Liver (tissue), 9 donors: ENCODE data around the gene RGS7. TPM values are rescaled to one million over a fixed set of nuclear protein-coding genes. Genes with fewer than 3 reads are reported as not detected.

Experiments
- DNase-seq: peaks from one replicate; pipeline ENCODE4 v3.0.0-alpha.2; 2017; ENCODE audit warnings: low spot score
- H3K27ac ChIP-seq, 2 donors: one replicate each; pipeline ENCODE4 v1.7.0; 2013; ENCODE audit warnings: inconsistent platforms in 2 of 2, low read length in 2 of 2, control low read depth in 1 of 2, low read depth in 1 of 2, mild to moderate bottlenecking in 1 of 2
- H3K27me3 ChIP-seq, 4 donors: one replicate each; pipeline versions ENCODE4 v1.6.1 to v1.7.0; 2013; ENCODE audit warnings: low read length in 3 of 4, inconsistent platforms in 1 of 4, mild to moderate bottlenecking in 1 of 4, moderate library complexity in 1 of 4; ENCODE audit not compliant: control insufficient read depth in 4 of 4, insufficient read depth in 4 of 4
- H3K36me3 ChIP-seq, 4 donors: one replicate each; pipeline versions ENCODE4 v1.6.1 to v1.7.0; 2013; ENCODE audit warnings: low read length in 3 of 4, mild to moderate bottlenecking in 3 of 4, low read depth in 1 of 4, moderate library complexity in 1 of 4; ENCODE audit not compliant: control insufficient read depth in 4 of 4, insufficient read depth in 3 of 4
- H3K4me1 ChIP-seq, 4 donors: one replicate each; pipeline versions ENCODE4 v1.6.1 to v1.7.0; 2013; ENCODE audit warnings: low read length in 3 of 4, mild to moderate bottlenecking in 3 of 4, moderate library complexity in 1 of 4; ENCODE audit not compliant: control insufficient read depth in 4 of 4, insufficient read depth in 4 of 4
- H3K4me3 ChIP-seq, 3 donors: one replicate each; pipeline versions ENCODE4 v1.6.1 to v1.7.0; 2013; ENCODE audit warnings: low read length in 3 of 3, control low read depth in 1 of 3, low read depth in 1 of 3, mild to moderate bottlenecking in 1 of 3
- H3K9ac ChIP-seq, 2 donors: one replicate each; pipeline ENCODE4 v1.7.0; 2013; ENCODE audit warnings: low read length in 2 of 2, mild to moderate bottlenecking in 2 of 2, moderate library complexity in 2 of 2, control low read depth in 1 of 2, low read depth in 1 of 2
- H3K9me3 ChIP-seq, 4 donors: one replicate each; pipeline versions ENCODE4 v1.6.1 to v1.7.0; 2013; ENCODE audit warnings: low read length in 3 of 4; ENCODE audit not compliant: control insufficient read depth in 4 of 4
- EGR1 ChIP-seq, 2 donors: IDR thresholded peaks; 2 replicates each; pipeline ENCODE4 v1.6.1; 2016 to 2018; ENCODE audit warnings: antibody characterized with exemption in 2 of 2, low read depth in 2 of 2
- FOXA1 ChIP-seq: IDR thresholded peaks from 2 replicates; pipeline ENCODE4 v1.6.1; 2016; ENCODE audit warnings: antibody characterized with exemption
- FOXA2 ChIP-seq: IDR thresholded peaks from 2 replicates; pipeline ENCODE4 v1.6.1; 2016; ENCODE audit warnings: antibody characterized with exemption
- GABPA ChIP-seq, 2 donors: IDR thresholded peaks in 1 of 2; conservative IDR thresholded peaks in 1 of 2; 2 replicates each; pipeline ENCODE4 v1.6.1; 2016; ENCODE audit warnings: antibody characterized with exemption in 2 of 2, mild to moderate bottlenecking in 1 of 2, moderate library complexity in 1 of 2
- HNF4A ChIP-seq, 2 donors: conservative IDR thresholded peaks; 2 replicates each; pipeline ENCODE4 v1.6.1; 2016; ENCODE audit warnings: antibody characterized with exemption in 2 of 2, mild to moderate bottlenecking in 2 of 2
- HNF4G ChIP-seq: IDR thresholded peaks from 2 replicates; pipeline ENCODE4 v1.6.1; 2016; ENCODE audit warnings: antibody characterized with exemption
- RAD21 ChIP-seq, 2 donors: IDR thresholded peaks; 2 replicates each; pipeline ENCODE4 v1.6.1; 2016; ENCODE audit warnings: antibody characterized with exemption in 2 of 2, mild to moderate bottlenecking in 2 of 2
- RXRA ChIP-seq, 2 donors: IDR thresholded peaks; 2 replicates each; pipeline ENCODE4 v1.6.1; 2017 to 2018; ENCODE audit warnings: antibody characterized with exemption in 2 of 2, mild to moderate bottlenecking in 1 of 2
- SP1 ChIP-seq: IDR thresholded peaks from 2 replicates; pipeline ENCODE4 v1.6.1; 2018; ENCODE audit warnings: antibody characterized with exemption, mild to moderate bottlenecking
- TAF1 ChIP-seq: conservative IDR thresholded peaks from 2 replicates; pipeline ENCODE4 v1.6.1; 2016; ENCODE audit warnings: antibody characterized with exemption, mild to moderate bottlenecking
- YY1 ChIP-seq: IDR thresholded peaks from 2 replicates; pipeline ENCODE4 v1.6.1; 2016; ENCODE audit warnings: antibody characterized with exemption, mild to moderate bottlenecking
- WGBS: extraction: QIAGEN DNeasy Blood & Tissue Kit; methylation state at CpG from one replicate; pipeline ENCODE4 v1.1.7; 2013; 5-methylcytosine and 5-hydroxymethylcytosine counted together
- polyA plus RNA-seq, 2 donors: library from polyadenylated mRNA; stranded (reverse) in 1 of 2; unstranded in 1 of 2; fragments of 200-250 nt in 1 of 2; fragments of >200 nt in 1 of 2; fragmentation: Nextera tagmentation in 1 of 2; extraction: Ambion mirVana in 1 of 2; gene quantifications; one replicate each; pipeline versions ENCODE4 v1.2.1 to v1.2.3, GENCODE V29; 2013 to 2015
- total RNA-seq, 2 donors: library from RNA; depleted of rRNA; stranded (reverse); fragments of >200 nt; gene quantifications; one replicate each; pipeline ENCODE4 v1.2.3, GENCODE V29; 2014
- TF ChIP-seq, protein P1 (sequence below): IDR thresholded peaks from 2 replicates; pipeline ENCODE4 v1.6.1; 2016; ENCODE audit warnings: antibody characterized with exemption
- TF ChIP-seq, protein P2 (sequence below): fragments of 150-350 bp; IDR thresholded peaks from 2 replicates; pipeline ENCODE4 v1.5.1; 2017; ENCODE audit warnings: improper control_type of control experiment, low read depth, low read length; ENCODE audit not compliant: missing input control
- TF ChIP-seq, protein P3 (sequence below): IDR thresholded peaks from 2 replicates; pipeline ENCODE4 v1.6.1; 2016; ENCODE audit warnings: antibody characterized with exemption
- TF ChIP-seq, protein P4 (sequence below): IDR thresholded peaks from 2 replicates; pipeline ENCODE4 v1.6.1; 2016; ENCODE audit warnings: antibody characterized with exemption
- TF ChIP-seq, protein P5 (sequence below): IDR thresholded peaks from 2 replicates; pipeline ENCODE4 v1.6.1; 2016; ENCODE audit warnings: antibody characterized with exemption, mild to moderate bottlenecking
- donor health status: healthy.
- donor health status: healthy.
- donor health status: healthy.
- donor health status: healthy.
- donor health status: healthy.

RGS7 gene
- total and polyA plus RNA-seq, 4 donors = 0.05 to 0.18 TPM; not detected in 2

DNA sequence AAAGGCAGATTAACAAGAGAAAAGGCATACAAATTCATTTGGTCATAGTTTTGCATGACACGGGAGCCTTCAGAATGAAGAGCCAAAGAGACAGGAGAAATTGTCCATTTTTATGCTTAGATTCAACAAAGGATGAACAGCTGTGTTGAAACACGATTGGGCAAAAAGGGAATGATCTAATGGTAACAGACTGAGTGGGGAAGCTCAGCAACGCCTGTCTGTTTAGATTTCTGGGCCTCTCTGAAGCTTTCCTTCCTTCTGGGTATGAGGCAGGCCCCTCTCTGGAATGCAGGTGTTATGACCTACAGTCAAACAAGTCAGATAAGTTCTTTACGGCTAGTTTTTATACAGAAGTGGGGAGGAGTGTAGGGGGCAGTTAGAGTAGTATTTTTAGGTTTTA, 154.6 kb downstream of the RGS7 start:
- WGBS = 36% methylated on average over 4 of the region's 4 CpGs
- Histone ChIP-seq H3K27ac (no peak overlapping the region), H3K9me3 (peaks cover 0 to 3% (median 1%) of the 10 kb centered on the region in 4 donors), H3K4me3 (no peak overlapping the region), H3K4me1 (no peaks in the 10 kb centered on the region), H3K27me3 (no peaks in the 10 kb centered on the region), H3K36me3 (no peaks in the 10 kb centered on the region), H3K9ac (no peak overlapping the region)
- DNase-seq = no peak
- no peak for TF ChIP-seq FOXA1
- TF ChIP-seq GABPA (IDR thresholded peaks at IDR 0.05 in 1 of 2, conservative IDR thresholded peaks at IDR 0.05 in 1 of 2) = no peak
- TF ChIP-seq TAF1 = no peak
- TF ChIP-seq HNF4G = no peak
- no peak for TF ChIP-seq RAD21 (IDR thresholded peaks at IDR 0.05)
- TF ChIP-seq, protein P1, sequence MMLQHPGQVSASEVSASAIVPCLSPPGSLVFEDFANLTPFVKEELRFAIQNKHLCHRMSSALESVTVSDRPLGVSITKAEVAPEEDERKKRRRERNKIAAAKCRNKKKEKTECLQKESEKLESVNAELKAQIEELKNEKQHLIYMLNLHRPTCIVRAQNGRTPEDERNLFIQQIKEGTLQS = no peak
- TF ChIP-seq, protein P2, sequence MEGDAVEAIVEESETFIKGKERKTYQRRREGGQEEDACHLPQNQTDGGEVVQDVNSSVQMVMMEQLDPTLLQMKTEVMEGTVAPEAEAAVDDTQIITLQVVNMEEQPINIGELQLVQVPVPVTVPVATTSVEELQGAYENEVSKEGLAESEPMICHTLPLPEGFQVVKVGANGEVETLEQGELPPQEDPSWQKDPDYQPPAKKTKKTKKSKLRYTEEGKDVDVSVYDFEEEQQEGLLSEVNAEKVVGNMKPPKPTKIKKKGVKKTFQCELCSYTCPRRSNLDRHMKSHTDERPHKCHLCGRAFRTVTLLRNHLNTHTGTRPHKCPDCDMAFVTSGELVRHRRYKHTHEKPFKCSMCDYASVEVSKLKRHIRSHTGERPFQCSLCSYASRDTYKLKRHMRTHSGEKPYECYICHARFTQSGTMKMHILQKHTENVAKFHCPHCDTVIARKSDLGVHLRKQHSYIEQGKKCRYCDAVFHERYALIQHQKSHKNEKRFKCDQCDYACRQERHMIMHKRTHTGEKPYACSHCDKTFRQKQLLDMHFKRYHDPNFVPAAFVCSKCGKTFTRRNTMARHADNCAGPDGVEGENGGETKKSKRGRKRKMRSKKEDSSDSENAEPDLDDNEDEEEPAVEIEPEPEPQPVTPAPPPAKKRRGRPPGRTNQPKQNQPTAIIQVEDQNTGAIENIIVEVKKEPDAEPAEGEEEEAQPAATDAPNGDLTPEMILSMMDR = no peak
- no peak for TF ChIP-seq RXRA (IDR thresholded peaks at IDR 0.05)
- TF ChIP-seq, protein P3, sequence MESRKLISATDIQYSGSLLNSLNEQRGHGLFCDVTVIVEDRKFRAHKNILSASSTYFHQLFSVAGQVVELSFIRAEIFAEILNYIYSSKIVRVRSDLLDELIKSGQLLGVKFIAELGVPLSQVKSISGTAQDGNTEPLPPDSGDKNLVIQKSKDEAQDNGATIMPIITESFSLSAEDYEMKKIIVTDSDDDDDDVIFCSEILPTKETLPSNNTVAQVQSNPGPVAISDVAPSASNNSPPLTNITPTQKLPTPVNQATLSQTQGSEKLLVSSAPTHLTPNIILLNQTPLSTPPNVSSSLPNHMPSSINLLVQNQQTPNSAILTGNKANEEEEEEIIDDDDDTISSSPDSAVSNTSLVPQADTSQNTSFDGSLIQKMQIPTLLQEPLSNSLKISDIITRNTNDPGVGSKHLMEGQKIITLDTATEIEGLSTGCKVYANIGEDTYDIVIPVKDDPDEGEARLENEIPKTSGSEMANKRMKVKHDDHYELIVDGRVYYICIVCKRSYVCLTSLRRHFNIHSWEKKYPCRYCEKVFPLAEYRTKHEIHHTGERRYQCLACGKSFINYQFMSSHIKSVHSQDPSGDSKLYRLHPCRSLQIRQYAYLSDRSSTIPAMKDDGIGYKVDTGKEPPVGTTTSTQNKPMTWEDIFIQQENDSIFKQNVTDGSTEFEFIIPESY = no peak
- TF ChIP-seq SP1 = no peak
- no peak for TF ChIP-seq EGR1 (IDR thresholded peaks at IDR 0.05; ENCODE audit: low read depth in 2 of 2)
- TF ChIP-seq HNF4A (conservative IDR thresholded peaks at IDR 0.05) = no peak
- no peak for TF ChIP-seq YY1

DNA sequence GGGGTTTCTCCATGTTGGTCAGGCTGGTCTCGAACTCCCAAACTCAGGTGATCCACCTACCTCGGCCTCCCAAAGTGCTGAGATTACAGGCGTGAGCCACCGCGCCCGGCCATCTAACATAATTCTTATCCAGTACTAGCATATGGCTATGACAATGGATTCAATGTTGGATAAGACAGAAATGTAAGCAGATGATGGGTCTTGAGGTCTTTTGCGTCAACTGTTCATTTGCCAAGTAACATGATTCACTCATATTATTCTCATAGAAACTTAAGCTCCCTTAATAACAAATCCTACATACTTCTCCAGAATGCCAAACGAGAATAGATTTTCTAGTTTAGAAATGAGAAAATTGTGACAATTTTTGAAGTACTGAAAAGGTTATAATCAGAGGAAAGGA, 170.3 kb downstream of the RGS7 start:
- H3K27ac ChIP-seq = no peak overlapping the region
- no peak overlapping the region for H3K4me3 ChIP-seq
- no peaks in the 10 kb centered on the region for H3K36me3 ChIP-seq
- TF ChIP-seq, protein P4, sequence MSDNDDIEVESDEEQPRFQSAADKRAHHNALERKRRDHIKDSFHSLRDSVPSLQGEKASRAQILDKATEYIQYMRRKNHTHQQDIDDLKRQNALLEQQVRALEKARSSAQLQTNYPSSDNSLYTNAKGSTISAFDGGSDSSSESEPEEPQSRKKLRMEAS = no peak
- TF ChIP-seq SP1 (no peak), RXRA (IDR thresholded peaks at IDR 0.05) (no peak), RAD21 (IDR thresholded peaks at IDR 0.05) (no peak), TAF1 (no peak), GABPA (IDR thresholded peaks at IDR 0.05 in 1 of 2, conservative IDR thresholded peaks at IDR 0.05 in 1 of 2) (no peak), HNF4G (no peak), FOXA2 (no peak), YY1 (no peak), FOXA1 (no peak), HNF4A (conservative IDR thresholded peaks at IDR 0.05) (no peak)
- TF ChIP-seq, protein P2 = no peak
- TF ChIP-seq, protein P5, sequence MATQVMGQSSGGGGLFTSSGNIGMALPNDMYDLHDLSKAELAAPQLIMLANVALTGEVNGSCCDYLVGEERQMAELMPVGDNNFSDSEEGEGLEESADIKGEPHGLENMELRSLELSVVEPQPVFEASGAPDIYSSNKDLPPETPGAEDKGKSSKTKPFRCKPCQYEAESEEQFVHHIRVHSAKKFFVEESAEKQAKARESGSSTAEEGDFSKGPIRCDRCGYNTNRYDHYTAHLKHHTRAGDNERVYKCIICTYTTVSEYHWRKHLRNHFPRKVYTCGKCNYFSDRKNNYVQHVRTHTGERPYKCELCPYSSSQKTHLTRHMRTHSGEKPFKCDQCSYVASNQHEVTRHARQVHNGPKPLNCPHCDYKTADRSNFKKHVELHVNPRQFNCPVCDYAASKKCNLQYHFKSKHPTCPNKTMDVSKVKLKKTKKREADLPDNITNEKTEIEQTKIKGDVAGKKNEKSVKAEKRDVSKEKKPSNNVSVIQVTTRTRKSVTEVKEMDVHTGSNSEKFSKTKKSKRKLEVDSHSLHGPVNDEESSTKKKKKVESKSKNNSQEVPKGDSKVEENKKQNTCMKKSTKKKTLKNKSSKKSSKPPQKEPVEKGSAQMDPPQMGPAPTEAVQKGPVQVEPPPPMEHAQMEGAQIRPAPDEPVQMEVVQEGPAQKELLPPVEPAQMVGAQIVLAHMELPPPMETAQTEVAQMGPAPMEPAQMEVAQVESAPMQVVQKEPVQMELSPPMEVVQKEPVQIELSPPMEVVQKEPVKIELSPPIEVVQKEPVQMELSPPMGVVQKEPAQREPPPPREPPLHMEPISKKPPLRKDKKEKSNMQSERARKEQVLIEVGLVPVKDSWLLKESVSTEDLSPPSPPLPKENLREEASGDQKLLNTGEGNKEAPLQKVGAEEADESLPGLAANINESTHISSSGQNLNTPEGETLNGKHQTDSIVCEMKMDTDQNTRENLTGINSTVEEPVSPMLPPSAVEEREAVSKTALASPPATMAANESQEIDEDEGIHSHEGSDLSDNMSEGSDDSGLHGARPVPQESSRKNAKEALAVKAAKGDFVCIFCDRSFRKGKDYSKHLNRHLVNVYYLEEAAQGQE = no peak
- peaks cover 0 to 3% (median under 1%) of the 10 kb centered on the region in 4 donors for H3K4me1 ChIP-seq
- no peaks in the 10 kb centered on the region for H3K9me3 ChIP-seq
- no peak for DNase-seq
- 90% methylated on average over 8 of the region's 8 CpGs for WGBS
- no peaks in the 10 kb centered on the region for H3K27me3 ChIP-seq
- no peak overlapping the region for H3K9ac ChIP-seq
